GM12875 (cell line): Measurements from ENCODE around the gene DLGAP4.

Experiments
- H3K4me3 ChIP-seq: one replicate; pipeline ENCODE4 v1.5.1; 2011; ENCODE audit warnings: low read depth, low read length, control low read depth
- TF ChIP-seq, protein P1 (sequence below): IDR thresholded peaks from 2 replicates; pipeline ENCODE4 v1.5.1; 2011; ENCODE audit warnings: low read depth, mild to moderate bottlenecking, control low read depth, inconsistent platforms, low read length, moderate library complexity, borderline replicate concordance; ENCODE audit not compliant: insufficient read depth

Gene DLGAP4

DNA sequence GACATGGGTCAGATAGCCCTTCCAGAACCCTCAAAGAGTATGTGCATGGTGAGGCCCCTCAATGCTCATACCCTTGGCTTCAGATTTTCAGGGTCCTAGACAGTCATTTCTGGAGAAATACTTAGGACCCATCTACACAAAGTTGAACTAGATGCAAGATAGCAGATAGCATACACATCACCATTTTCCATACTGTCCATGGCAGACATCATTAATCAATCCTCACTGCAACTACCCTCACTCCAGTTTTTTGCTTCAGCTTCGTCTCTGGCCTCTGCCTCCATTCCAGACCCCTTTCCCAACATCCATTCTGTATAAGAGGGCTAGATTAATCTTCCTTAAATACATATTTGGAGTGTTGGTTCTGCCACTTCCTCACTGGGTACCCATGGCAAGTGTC is 139.7 kb downstream of the DLGAP4 start:
- TF ChIP-seq, protein P1, sequence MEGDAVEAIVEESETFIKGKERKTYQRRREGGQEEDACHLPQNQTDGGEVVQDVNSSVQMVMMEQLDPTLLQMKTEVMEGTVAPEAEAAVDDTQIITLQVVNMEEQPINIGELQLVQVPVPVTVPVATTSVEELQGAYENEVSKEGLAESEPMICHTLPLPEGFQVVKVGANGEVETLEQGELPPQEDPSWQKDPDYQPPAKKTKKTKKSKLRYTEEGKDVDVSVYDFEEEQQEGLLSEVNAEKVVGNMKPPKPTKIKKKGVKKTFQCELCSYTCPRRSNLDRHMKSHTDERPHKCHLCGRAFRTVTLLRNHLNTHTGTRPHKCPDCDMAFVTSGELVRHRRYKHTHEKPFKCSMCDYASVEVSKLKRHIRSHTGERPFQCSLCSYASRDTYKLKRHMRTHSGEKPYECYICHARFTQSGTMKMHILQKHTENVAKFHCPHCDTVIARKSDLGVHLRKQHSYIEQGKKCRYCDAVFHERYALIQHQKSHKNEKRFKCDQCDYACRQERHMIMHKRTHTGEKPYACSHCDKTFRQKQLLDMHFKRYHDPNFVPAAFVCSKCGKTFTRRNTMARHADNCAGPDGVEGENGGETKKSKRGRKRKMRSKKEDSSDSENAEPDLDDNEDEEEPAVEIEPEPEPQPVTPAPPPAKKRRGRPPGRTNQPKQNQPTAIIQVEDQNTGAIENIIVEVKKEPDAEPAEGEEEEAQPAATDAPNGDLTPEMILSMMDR, result no peak
- H3K4me3 ChIP-seq, result no peak overlapping the region

DNA sequence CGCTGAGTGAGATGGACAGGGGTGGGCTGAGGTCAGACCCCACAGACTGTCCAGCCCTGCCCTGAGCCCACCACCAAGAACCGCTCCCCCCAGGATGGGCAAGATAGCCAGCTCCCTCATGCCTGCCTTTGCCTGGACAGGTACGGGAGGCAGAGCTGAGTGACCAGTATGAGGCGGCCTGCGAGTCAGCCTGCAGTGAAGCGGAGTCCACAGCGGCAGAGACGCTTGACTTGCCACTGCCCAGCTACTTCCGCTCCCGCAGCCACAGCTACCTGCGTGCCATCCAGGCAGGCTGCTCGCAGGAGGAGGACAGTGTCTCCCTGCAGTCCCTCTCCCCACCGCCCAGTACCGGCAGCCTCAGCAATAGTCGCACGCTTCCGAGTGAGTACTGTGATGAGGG is 140.4 kb downstream of the DLGAP4 start:
- TF ChIP-seq, protein P1, result no peak
- no peak overlapping the region for H3K4me3 ChIP-seq

GRCh38 chr20:36447101-36447500 is 141.0 kb downstream of the DLGAP4 start:
- TF ChIP-seq, protein P1, result no peak
- H3K4me3 ChIP-seq, result no peak overlapping the region

DNA sequence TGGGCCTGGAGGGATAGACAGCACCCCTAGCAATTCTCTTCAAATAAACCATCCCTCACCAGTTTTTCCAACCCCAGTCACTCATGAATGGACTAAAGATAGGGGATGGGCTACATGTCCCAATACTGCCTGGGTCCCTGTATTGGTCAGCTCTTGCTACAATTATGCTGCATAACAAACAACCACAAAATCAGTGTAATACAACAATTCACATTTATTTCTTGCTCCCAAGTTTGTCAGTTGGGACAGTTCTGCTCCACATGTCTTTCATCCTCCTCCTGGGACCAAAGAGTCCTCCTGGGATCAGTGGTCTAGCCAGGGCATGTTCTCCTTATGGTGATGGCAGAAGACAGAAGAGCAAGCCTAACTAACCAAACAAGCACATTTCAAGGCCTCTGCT is 143.5 kb downstream of the DLGAP4 start:
- no peak overlapping the region for H3K4me3 ChIP-seq
- TF ChIP-seq, protein P1, result no peak

- H3K4me3 ChIP-seq, result no peak overlapping the region
Observed at GRCh38 chr20:36454332-36454697, 148.2 kb downstream of the DLGAP4 start.

GRCh38 chr20:36454698-36455427 is 148.7 kb downstream of the DLGAP4 start:
- TF ChIP-seq, protein P1, result no peak
- H3K4me3 ChIP-seq, result no peak overlapping the region

More at GRCh38 chr20:36454332-36454697, 148.2 kb downstream of the DLGAP4 start:
- TF ChIP-seq, protein P1, result no peak

DNA sequence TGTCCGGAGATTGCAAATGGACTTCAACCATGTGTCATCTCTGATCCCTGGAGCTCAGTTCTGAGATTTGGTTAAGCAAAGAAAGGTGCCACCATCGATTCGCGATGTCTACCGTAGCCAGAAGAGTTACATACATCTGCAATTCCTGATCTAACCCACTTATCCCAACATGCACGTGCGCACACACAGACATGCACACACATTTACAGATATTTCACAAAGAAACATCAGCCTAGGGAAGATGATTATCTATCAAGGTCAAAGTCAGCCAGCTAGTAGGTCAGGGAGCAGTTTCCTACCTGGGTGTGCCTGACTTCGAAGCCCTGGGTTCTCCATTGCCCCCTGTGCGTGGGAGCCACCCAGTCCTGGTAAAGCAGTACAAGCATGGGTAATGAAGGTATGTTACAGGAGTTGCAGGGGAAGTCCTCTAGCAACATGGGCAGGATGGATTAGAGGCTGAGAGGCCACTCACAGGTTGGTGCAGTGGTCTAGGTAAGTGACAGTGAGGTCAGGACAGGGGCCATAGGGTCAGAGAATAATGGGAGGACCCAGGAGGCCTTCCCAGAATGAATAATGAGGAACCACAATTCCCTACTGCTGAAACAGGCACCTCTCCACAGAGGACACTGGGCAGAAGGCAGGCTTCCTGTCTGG is 150.0 kb downstream of the DLGAP4 start:
- TF ChIP-seq, protein P1, result no peak
- no peak overlapping the region for H3K4me3 ChIP-seq
